Panc1 (cell line): ENCODE results near the gene IL16. TPM values are rescaled to one million over a fixed set of nuclear protein-coding genes. Genes with fewer than 3 reads are reported as not detected.

Experiments
- ATAC-seq: fragments of 200-7000 bp; cut with Tn5 transposase; 2 replicates; pipeline ENCODE4 v1.9.1; 2020; ENCODE audit warnings: mild to moderate bottlenecking, moderate library complexity
- BruUV-seq: library from RNA; stranded (reverse); fragments of 400-500 nt; replicated peaks from 2 replicates; lab custom pipeline; 2021; lab: Mats Ljungman, UMichigan
- CTCF ChIA-PET: fragments of 300-600 bp; sonication (Branson Sonifier 250); formaldehyde crosslinking; loops from one replicate; lab custom pipeline; 2022; ENCODE audit warnings: antibody characterized with exemption; lab: Charles Lee
- POLR2A ChIA-PET: fragments of 300-600 bp; sonication (Branson Sonifier 250); formaldehyde crosslinking; loops from one replicate; lab custom pipeline; 2022; ENCODE audit warnings: antibody characterized with exemption; lab: Charles Lee
- DNase-seq: peaks from one replicate; pipeline ENCODE4 v3.0.0-alpha.2; 2010; ENCODE audit warnings: low read depth, low spot score
- H3K27ac ChIP-seq: 2 replicates; pipeline ENCODE4 v1.5.1; 2011; ENCODE audit warnings: mild to moderate bottlenecking, low read length, inconsistent platforms
- H3K27me3 ChIP-seq: fragments of 200-500 bp; sonication (Bioruptor generic); 2 replicates; pipeline ENCODE4 v1.6.0; 2014; ENCODE audit warnings: low read length, inconsistent platforms; ENCODE audit not compliant: control insufficient read depth, insufficient read depth
- H3K36me3 ChIP-seq: fragments of 200-500 bp; sonication (Bioruptor generic); 2 replicates; pipeline ENCODE4 v1.5.1; 2014; ENCODE audit warnings: inconsistent platforms, mild to moderate bottlenecking, low read length, moderate library complexity; ENCODE audit not compliant: control insufficient read depth, insufficient read depth
- H3K4me1 ChIP-seq: 2 replicates; pipeline ENCODE4 v1.5.1; 2011; ENCODE audit warnings: inconsistent platforms, mild to moderate bottlenecking, low read length, moderate library complexity; ENCODE audit not compliant: control insufficient read depth, insufficient read depth
- H3K4me3 ChIP-seq, 2 experiments: 2 replicates each; pipeline ENCODE4 v1.5.1; 2011 to 2012; ENCODE audit warnings: low read depth in 2 of 2, low read length in 2 of 2, mild to moderate bottlenecking in 2 of 2, inconsistent platforms in 1 of 2, moderate library complexity in 1 of 2
- H3K9me3 ChIP-seq: fragments of 200-500 bp; sonication (Bioruptor generic); 2 replicates; pipeline ENCODE4 v1.5.1; 2014; ENCODE audit warnings: low read depth, mild to moderate bottlenecking, inconsistent platforms, low read length, moderate library complexity; ENCODE audit not compliant: control insufficient read depth, insufficient read depth
- POLR2AphosphoS5 ChIP-seq: IDR thresholded peaks from 2 replicates; pipeline ENCODE4 v1.6.1; 2012; ENCODE audit warnings: mild to moderate bottlenecking, low read depth, low read length, moderate library complexity
- SIN3A ChIP-seq: IDR thresholded peaks from 2 replicates; pipeline ENCODE4 v1.6.1; 2012; ENCODE audit warnings: low read depth, mild to moderate bottlenecking, low read length, moderate library complexity, borderline replicate concordance; ENCODE audit not compliant: insufficient read depth
- TCF7L2 ChIP-seq: IDR thresholded peaks from 2 replicates; pipeline ENCODE4 v1.6.1; 2011; ENCODE audit warnings: mild to moderate bottlenecking, low read depth, low read length, inconsistent platforms
- in situ Hi-C: cut with HindIII; loops from 2 replicates; pipeline ENCODE4 v1.10.0; 2016; ENCODE audit warnings: low sequenced_read_pairs, low pct_unique_long_range_greater_than_20kb
- intact Hi-C: fragments of 100-400 bp; cut with micrococcal nuclease; formaldehyde crosslinking; loops from one replicate; pipeline ENCODE4 v1.10.0; 2022; ENCODE audit not compliant: unreplicated experiment
- total RNA-seq: library from RNA; stranded (reverse); gene quantifications from one replicate; pipeline ENCODE4 v1.2.1, GENCODE V29; 2021; ENCODE audit not compliant: unreplicated experiment
- TF ChIP-seq, protein P1 (sequence below), 2 experiments: IDR thresholded peaks; 2 replicates each; pipeline ENCODE4 v1.6.1; 2011 to 2012; ENCODE audit warnings: low read depth in 2 of 2, control low read depth in 1 of 2, low read length in 1 of 2, mild to moderate bottlenecking in 1 of 2, moderate library complexity in 1 of 2; ENCODE audit not compliant: insufficient read depth in 1 of 2
- TF ChIP-seq, protein P2 (sequence below): fragments of 450-650 bp; IDR thresholded peaks from 2 replicates; pipeline ENCODE4 v1.5.1; 2017; ENCODE audit warnings: mild to moderate bottlenecking

Gene IL16
- total RNA-seq, 1 experiment from 2014 or later = 1.0 TPM

DNA sequence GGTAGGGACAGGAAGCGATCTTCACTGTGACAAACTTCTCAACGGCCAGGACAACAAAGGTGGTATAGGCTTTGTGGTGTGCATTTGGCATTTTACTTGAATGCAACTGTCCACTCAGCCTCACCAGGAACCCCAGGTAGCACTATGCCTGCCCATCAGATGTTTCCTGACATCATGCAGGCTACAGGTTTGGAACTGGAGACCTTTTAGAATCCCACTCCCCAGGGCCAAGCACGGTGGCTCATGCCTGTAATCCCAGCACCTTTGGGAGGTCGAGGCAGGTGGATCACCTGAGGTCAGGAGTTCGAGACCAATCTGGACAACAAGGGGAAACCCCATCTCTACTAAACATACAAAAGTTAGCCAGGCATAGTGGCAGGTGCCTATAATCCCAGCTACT lies 117.7 kb downstream of the IL16 start:
- DNase-seq (no peak), ATAC-seq (no peak)
- Histone ChIP-seq H3K27me3 (no peaks in the 10 kb centered on the region), H3K36me3 (no peaks in the 10 kb centered on the region), H3K9me3 (no peaks in the 10 kb centered on the region), H3K4me3 (no peak overlapping the region), H3K27ac (no peak overlapping the region), H3K4me1 (peaks cover 7% of the 10 kb centered on the region)
- BruUV-seq = no TSS peak
- TF ChIP-seq POLR2AphosphoS5 (no peak), SIN3A (no peak), TCF7L2 (no peak)
- TF ChIP-seq, protein P1, sequence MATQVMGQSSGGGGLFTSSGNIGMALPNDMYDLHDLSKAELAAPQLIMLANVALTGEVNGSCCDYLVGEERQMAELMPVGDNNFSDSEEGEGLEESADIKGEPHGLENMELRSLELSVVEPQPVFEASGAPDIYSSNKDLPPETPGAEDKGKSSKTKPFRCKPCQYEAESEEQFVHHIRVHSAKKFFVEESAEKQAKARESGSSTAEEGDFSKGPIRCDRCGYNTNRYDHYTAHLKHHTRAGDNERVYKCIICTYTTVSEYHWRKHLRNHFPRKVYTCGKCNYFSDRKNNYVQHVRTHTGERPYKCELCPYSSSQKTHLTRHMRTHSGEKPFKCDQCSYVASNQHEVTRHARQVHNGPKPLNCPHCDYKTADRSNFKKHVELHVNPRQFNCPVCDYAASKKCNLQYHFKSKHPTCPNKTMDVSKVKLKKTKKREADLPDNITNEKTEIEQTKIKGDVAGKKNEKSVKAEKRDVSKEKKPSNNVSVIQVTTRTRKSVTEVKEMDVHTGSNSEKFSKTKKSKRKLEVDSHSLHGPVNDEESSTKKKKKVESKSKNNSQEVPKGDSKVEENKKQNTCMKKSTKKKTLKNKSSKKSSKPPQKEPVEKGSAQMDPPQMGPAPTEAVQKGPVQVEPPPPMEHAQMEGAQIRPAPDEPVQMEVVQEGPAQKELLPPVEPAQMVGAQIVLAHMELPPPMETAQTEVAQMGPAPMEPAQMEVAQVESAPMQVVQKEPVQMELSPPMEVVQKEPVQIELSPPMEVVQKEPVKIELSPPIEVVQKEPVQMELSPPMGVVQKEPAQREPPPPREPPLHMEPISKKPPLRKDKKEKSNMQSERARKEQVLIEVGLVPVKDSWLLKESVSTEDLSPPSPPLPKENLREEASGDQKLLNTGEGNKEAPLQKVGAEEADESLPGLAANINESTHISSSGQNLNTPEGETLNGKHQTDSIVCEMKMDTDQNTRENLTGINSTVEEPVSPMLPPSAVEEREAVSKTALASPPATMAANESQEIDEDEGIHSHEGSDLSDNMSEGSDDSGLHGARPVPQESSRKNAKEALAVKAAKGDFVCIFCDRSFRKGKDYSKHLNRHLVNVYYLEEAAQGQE (IDR thresholded peaks at IDR 0.05; ENCODE audit: insufficient read depth in 1 of 2, low read depth in 2 of 2, low read length in 1 of 2) = no peak
- TF ChIP-seq, protein P2, sequence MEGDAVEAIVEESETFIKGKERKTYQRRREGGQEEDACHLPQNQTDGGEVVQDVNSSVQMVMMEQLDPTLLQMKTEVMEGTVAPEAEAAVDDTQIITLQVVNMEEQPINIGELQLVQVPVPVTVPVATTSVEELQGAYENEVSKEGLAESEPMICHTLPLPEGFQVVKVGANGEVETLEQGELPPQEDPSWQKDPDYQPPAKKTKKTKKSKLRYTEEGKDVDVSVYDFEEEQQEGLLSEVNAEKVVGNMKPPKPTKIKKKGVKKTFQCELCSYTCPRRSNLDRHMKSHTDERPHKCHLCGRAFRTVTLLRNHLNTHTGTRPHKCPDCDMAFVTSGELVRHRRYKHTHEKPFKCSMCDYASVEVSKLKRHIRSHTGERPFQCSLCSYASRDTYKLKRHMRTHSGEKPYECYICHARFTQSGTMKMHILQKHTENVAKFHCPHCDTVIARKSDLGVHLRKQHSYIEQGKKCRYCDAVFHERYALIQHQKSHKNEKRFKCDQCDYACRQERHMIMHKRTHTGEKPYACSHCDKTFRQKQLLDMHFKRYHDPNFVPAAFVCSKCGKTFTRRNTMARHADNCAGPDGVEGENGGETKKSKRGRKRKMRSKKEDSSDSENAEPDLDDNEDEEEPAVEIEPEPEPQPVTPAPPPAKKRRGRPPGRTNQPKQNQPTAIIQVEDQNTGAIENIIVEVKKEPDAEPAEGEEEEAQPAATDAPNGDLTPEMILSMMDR = no peak
- ChIA-PET POLR2A (no interaction called here), CTCF (no interaction called here)
- intact Hi-C loops (no loop called here), in situ Hi-C loops (no loop called here)

DNA sequence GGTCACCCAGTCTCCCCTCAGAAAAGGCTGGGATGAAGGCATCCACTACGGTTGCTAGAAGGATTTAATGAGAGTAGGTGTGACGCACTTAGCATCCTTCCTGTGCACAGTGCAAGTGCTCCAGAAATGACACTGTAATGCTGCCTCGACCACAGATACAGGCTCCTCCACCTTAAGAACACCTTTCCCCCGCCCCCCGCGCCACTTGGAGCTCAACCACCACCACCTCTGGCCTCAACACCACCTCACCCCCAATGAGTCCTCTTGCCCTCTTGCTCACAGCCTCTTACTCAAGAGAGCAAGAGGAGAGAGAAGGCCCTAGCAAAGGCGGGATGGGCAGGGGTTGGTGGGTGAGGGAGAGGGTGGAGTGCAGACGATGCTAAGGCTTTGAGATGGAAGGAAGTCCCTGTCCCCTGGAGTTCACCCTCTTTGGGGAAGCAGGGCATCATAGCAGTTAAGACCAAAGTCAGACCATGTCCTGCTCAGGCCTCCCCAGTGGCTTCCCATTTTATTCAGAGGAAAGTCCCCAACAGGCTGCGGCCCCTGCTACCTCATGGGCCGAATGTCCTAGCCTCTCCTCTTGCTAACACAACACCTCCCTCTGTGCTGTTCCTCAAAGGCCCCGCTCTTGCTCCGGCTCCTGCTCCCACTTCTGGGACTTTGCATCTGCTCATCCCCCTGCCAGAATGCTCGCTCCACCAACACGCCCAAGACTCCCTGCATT lies 118.9 kb downstream of the IL16 start:
- ChIA-PET CTCF (no interaction called here), POLR2A (no interaction called here)
- no peaks in the 10 kb centered on the region for H3K9me3 ChIP-seq
- DNase-seq (no peak), ATAC-seq (no peak)
- BruUV-seq = no TSS peak
- H3K36me3 ChIP-seq = no peaks in the 10 kb centered on the region
- peaks cover 7% of the 10 kb centered on the region for H3K4me1 ChIP-seq
- H3K27ac ChIP-seq = no peak overlapping the region
- intact Hi-C loops = no loop called here
- in situ Hi-C loops = no loop called here
- TF ChIP-seq SIN3A (no peak), TCF7L2 (no peak), POLR2AphosphoS5 (no peak)
- TF ChIP-seq, protein P1 (IDR thresholded peaks at IDR 0.05; ENCODE audit: insufficient read depth in 1 of 2, low read depth in 2 of 2, low read length in 1 of 2) = no peak
- TF ChIP-seq, protein P2 = no peak
- H3K4me3 ChIP-seq = no peak overlapping the region
- no peaks in the 10 kb centered on the region for H3K27me3 ChIP-seq
